ENCODE data around the gene DPYD. TPM values are rescaled to one million over a fixed set of nuclear protein-coding genes. Genes with fewer than 3 reads are reported as not detected.

The DPYD gene
- total RNA-seq, 1 experiment from 2014 or later, result 7.0 TPM

GRCh38 chr1:97373000-97373399 lies 547.8 kb downstream of the DPYD start:
- BruUV-seq (replicated peaks), result no TSS peak

DNA sequence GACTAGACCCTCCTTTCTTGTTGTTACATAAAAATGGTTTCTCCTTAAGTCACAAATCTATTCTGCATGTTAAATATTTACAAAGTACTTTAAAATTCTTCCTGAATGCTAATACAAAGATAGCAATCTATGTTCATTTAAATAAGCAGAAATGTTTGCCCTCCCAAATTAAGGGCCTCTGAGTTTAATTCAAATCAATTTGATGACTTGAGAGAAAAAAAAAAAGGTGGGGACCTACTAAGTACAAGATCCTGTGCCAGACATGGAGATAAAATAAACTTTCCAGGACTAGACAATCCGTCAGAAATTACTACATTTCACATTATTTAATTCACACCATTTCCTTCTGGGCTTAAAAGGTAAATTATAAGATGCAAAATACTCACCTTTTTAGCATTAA lies 548.3 kb downstream of the DPYD start:
- no peak overlapping the region for H3K27ac Mint-ChIP-seq (ENCODE audit: unreplicated experiment)
- Histone ChIP-seq H3K4me1 (no peaks in the 10 kb centered on the region), H3K9me3 (no peaks in the 10 kb centered on the region), H3K36me3 (ENCODE audit: control insufficient read depth, insufficient read depth, low read length) (no peaks in the 10 kb centered on the region), H3K4me3 (ENCODE audit: low read depth, low read length) (no peak overlapping the region), H3K27me3 (replicated peaks; ENCODE audit: control insufficient read depth, insufficient read depth, low read length) (no peaks in the 10 kb centered on the region)
- CTCF ChIA-PET, result no interaction called here
- no peak for DNase-seq
- POLR2A ChIA-PET, result no interaction called here
- H3K9me3 Mint-ChIP-seq (ENCODE audit: unreplicated experiment), result no peaks in the 10 kb centered on the region
- no peaks in the 10 kb centered on the region for H3K36me3 Mint-ChIP-seq (ENCODE audit: insufficient read depth, unreplicated experiment)
- TF ChIP-seq, protein P1, sequence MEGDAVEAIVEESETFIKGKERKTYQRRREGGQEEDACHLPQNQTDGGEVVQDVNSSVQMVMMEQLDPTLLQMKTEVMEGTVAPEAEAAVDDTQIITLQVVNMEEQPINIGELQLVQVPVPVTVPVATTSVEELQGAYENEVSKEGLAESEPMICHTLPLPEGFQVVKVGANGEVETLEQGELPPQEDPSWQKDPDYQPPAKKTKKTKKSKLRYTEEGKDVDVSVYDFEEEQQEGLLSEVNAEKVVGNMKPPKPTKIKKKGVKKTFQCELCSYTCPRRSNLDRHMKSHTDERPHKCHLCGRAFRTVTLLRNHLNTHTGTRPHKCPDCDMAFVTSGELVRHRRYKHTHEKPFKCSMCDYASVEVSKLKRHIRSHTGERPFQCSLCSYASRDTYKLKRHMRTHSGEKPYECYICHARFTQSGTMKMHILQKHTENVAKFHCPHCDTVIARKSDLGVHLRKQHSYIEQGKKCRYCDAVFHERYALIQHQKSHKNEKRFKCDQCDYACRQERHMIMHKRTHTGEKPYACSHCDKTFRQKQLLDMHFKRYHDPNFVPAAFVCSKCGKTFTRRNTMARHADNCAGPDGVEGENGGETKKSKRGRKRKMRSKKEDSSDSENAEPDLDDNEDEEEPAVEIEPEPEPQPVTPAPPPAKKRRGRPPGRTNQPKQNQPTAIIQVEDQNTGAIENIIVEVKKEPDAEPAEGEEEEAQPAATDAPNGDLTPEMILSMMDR (IDR thresholded peaks at IDR 0.05; ENCODE audit: insufficient read depth in 1 of 2, low read depth in 1 of 2, low read length in 1 of 2, severe bottlenecking in 1 of 2, unreplicated experiment in 1 of 2), result no peak
- no peaks in the 10 kb centered on the region for H3K4me1 Mint-ChIP-seq (ENCODE audit: low read depth, unreplicated experiment)
- no TSS peak for BruUV-seq (replicated peaks)
- H3K27me3 Mint-ChIP-seq (ENCODE audit: insufficient read depth, unreplicated experiment), result no peaks in the 10 kb centered on the region
- intact Hi-C loops (cut with micrococcal nuclease; ENCODE audit: unreplicated experiment), result no loop called here
- no peak overlapping the region for H3K4me3 Mint-ChIP-seq (ENCODE audit: unreplicated experiment)

More at GRCh38 chr1:97373000-97373399, 547.8 kb downstream of the DPYD start:
- ChIA-PET CTCF (no interaction called here), POLR2A (no interaction called here)
- H3K4me3 ChIP-seq (ENCODE audit: low read depth, low read length), result no peak overlapping the region
- intact Hi-C loops (cut with micrococcal nuclease; ENCODE audit: unreplicated experiment), result no loop called here
- H3K4me1 Mint-ChIP-seq (ENCODE audit: low read depth, unreplicated experiment), result no peaks in the 10 kb centered on the region
- H3K36me3 Mint-ChIP-seq (ENCODE audit: insufficient read depth, unreplicated experiment), result no peaks in the 10 kb centered on the region
- H3K9me3 Mint-ChIP-seq (ENCODE audit: unreplicated experiment), result no peaks in the 10 kb centered on the region
- H3K27me3 ChIP-seq (replicated peaks; ENCODE audit: control insufficient read depth, insufficient read depth, low read length), result no peaks in the 10 kb centered on the region
- H3K27me3 Mint-ChIP-seq (ENCODE audit: insufficient read depth, unreplicated experiment), result no peaks in the 10 kb centered on the region
- H3K27ac Mint-ChIP-seq (ENCODE audit: unreplicated experiment), result no peak overlapping the region
- TF ChIP-seq, protein P1 (IDR thresholded peaks at IDR 0.05; ENCODE audit: insufficient read depth in 1 of 2, low read depth in 1 of 2, low read length in 1 of 2, severe bottlenecking in 1 of 2, unreplicated experiment in 1 of 2), result no peak
- H3K9me3 ChIP-seq, result no peaks in the 10 kb centered on the region
- no peak for DNase-seq
- no peaks in the 10 kb centered on the region for H3K36me3 ChIP-seq (ENCODE audit: control insufficient read depth, insufficient read depth, low read length)
- H3K4me3 Mint-ChIP-seq (ENCODE audit: unreplicated experiment), result no peak overlapping the region
- no peaks in the 10 kb centered on the region for H3K4me1 ChIP-seq

DNA sequence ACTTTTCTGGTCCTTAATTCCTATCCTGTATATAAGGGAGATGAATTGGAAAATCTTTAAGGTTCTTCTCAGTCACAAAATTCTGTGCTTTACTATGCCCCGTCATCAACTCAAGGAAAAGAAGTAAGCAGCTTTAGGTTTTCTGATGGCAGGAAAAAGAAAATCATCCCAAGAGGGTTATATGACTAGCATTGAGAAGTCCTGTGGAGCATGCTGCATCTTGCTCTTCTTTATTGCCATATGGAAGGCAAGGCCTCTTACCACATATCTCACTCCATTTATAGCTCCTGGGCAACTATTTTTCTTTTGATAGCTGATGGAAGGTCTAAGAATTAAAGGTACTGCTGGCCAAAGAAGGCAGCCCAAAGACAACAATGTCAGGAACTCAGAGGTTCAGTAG lies 552.5 kb downstream of the DPYD start:
- no peak for DNase-seq
- no TSS peak for BruUV-seq (replicated peaks)
- Mint-ChIP-seq H3K4me3 (ENCODE audit: unreplicated experiment) (no peak overlapping the region), H3K4me1 (ENCODE audit: low read depth, unreplicated experiment) (no peaks in the 10 kb centered on the region), H3K36me3 (ENCODE audit: insufficient read depth, unreplicated experiment) (no peaks in the 10 kb centered on the region), H3K9me3 (ENCODE audit: unreplicated experiment) (no peaks in the 10 kb centered on the region), H3K27me3 (ENCODE audit: insufficient read depth, unreplicated experiment) (no peaks in the 10 kb centered on the region), H3K27ac (ENCODE audit: unreplicated experiment) (no peak overlapping the region)
- POLR2A ChIA-PET, result no interaction called here
- CTCF ChIA-PET, result no interaction called here
- Histone ChIP-seq H3K36me3 (ENCODE audit: control insufficient read depth, insufficient read depth, low read length) (no peaks in the 10 kb centered on the region), H3K9me3 (no peaks in the 10 kb centered on the region), H3K27me3 (replicated peaks; ENCODE audit: control insufficient read depth, insufficient read depth, low read length) (no peaks in the 10 kb centered on the region), H3K4me3 (ENCODE audit: low read depth, low read length) (no peak overlapping the region), H3K4me1 (no peaks in the 10 kb centered on the region)
- TF ChIP-seq, protein P1 (IDR thresholded peaks at IDR 0.05; ENCODE audit: insufficient read depth in 1 of 2, low read depth in 1 of 2, low read length in 1 of 2, severe bottlenecking in 1 of 2, unreplicated experiment in 1 of 2), result no peak
- intact Hi-C loops (cut with micrococcal nuclease; ENCODE audit: unreplicated experiment), result no loop called here
